ENCODE results near the gene TMEM63A.

- TF ChIP-seq ATF3 (IDR thresholded peaks at IDR 0.05; ENCODE audit: borderline replicate concordance, extremely low read depth, low read depth, low read length) (no peak), SREBF1 (IDR thresholded peaks at IDR 0.05; ENCODE audit: low read length) (no peak), SP1 (IDR thresholded peaks at IDR 0.05; ENCODE audit: low read depth, low read length) (no peak)
Measured at GRCh38 chr1:225930566-225930965, 48.4 kb upstream of the TMEM63A start.
